Calu3 (cell line): Measurements from ENCODE around the gene JAG2. TPM values are rescaled to one million over a fixed set of nuclear protein-coding genes. Genes with fewer than 3 reads are reported as not detected.

Source experiments
- BruUV-seq: library from RNA; stranded (reverse); fragments of 400-500 nt; replicated peaks from 2 replicates; lab custom pipeline; 2021; lab: Mats Ljungman, UMichigan
- CTCF ChIA-PET: fragments of 300-600 bp; sonication (Branson Sonifier 250); formaldehyde crosslinking; loops from one replicate; lab custom pipeline; 2022; ENCODE audit warnings: antibody characterized with exemption; lab: Charles Lee
- DNase-seq: peaks from one replicate; pipeline ENCODE4 v3.0.0; 2022
- H3K27ac Mint-ChIP-seq: one replicate; pipeline ENCODE4 v1.8.0; 2022; ENCODE audit warnings: mixed read lengths; ENCODE audit not compliant: unreplicated experiment
- H3K27me3 Mint-ChIP-seq: one replicate; pipeline ENCODE4 v1.8.0; 2022; ENCODE audit warnings: mixed read lengths; ENCODE audit not compliant: unreplicated experiment
- H3K36me3 Mint-ChIP-seq: one replicate; pipeline ENCODE4 v1.8.0; 2022; ENCODE audit warnings: mild to moderate bottlenecking, moderate library complexity, mixed read lengths; ENCODE audit not compliant: insufficient read depth, unreplicated experiment
- H3K4me1 Mint-ChIP-seq: one replicate; pipeline ENCODE4 v1.8.0; 2022; ENCODE audit warnings: mild to moderate bottlenecking, low read depth, mixed read lengths; ENCODE audit not compliant: unreplicated experiment
- H3K4me3 Mint-ChIP-seq: one replicate; pipeline ENCODE4 v1.8.0; 2022; ENCODE audit warnings: mild to moderate bottlenecking, low read depth, moderate library complexity, mixed read lengths; ENCODE audit not compliant: unreplicated experiment
- H3K9me3 Mint-ChIP-seq: one replicate; pipeline ENCODE4 v1.8.0; 2022; ENCODE audit warnings: low read depth, mixed read lengths; ENCODE audit not compliant: unreplicated experiment
- CTCF ChIP-seq: fragments of 200-600 bp; IDR thresholded peaks from one replicate; pipeline ENCODE4 v1.8.0; 2022; ENCODE audit warnings: antibody characterized with exemption; ENCODE audit not compliant: unreplicated experiment
- intact Hi-C: fragments of 100-400 bp; cut with micrococcal nuclease; formaldehyde crosslinking; loops from one replicate; pipeline ENCODE4 v1.10.0; 2022; ENCODE audit not compliant: unreplicated experiment
- total RNA-seq: library from RNA; stranded (reverse); gene quantifications from 2 replicates; pipeline ENCODE4 v1.2.3, GENCODE V29; 2022

The JAG2 gene
- total RNA-seq, 1 experiment from 2014 or later = 13.8 TPM

GRCh38 chr14:105146181-105146975, 22.2 kb downstream of the JAG2 start:
- no TSS peak for BruUV-seq
- Mint-ChIP-seq H3K27me3 (no peaks in the 10 kb centered on the region), H3K4me1 (no peaks in the 10 kb centered on the region), H3K9me3 (no peaks in the 10 kb centered on the region), H3K36me3 (peaks cover 21% of the 10 kb centered on the region), H3K4me3 (no peak overlapping the region), H3K27ac (no peak overlapping the region)
- TF ChIP-seq CTCF = no peak
- intact Hi-C loops = no loop called here
- no peak for DNase-seq
- CTCF ChIA-PET = no interaction called here

- Mint-ChIP-seq H3K36me3 (peaks cover 22% of the 10 kb centered on the region), H3K27ac (no peak overlapping the region), H3K4me3 (no peak overlapping the region), H3K27me3 (no peaks in the 10 kb centered on the region), H3K4me1 (no peaks in the 10 kb centered on the region), H3K9me3 (no peaks in the 10 kb centered on the region)
- DNase-seq = no peak
- BruUV-seq = no TSS peak
- no peak for TF ChIP-seq CTCF
- CTCF ChIA-PET = no interaction called here
- intact Hi-C loops = no loop called here
Observed at GRCh38 chr14:105145381-105146180, 23.0 kb downstream of the JAG2 start.

- H3K9me3 Mint-ChIP-seq = no peaks in the 10 kb centered on the region
- no peak overlapping the region for H3K4me3 Mint-ChIP-seq
- peaks cover 22% of the 10 kb centered on the region for H3K36me3 Mint-ChIP-seq
- no peak for DNase-seq
- intact Hi-C loops = no loop called here
- CTCF ChIA-PET = interaction anchor here (0.5 kb wide), 1 partner anchor 49 kb away, joined by 3 read pairs; no protein-coding TSS in a partner anchor
- no peak overlapping the region for H3K27ac Mint-ChIP-seq
- no TSS peak for BruUV-seq
- H3K27me3 Mint-ChIP-seq = no peaks in the 10 kb centered on the region
- TF ChIP-seq CTCF = no peak
- H3K4me1 Mint-ChIP-seq = no peaks in the 10 kb centered on the region
Observed at GRCh38 chr14:105144666-105145380, 23.8 kb downstream of the JAG2 start.

- peaks cover 22% of the 10 kb centered on the region for H3K36me3 Mint-ChIP-seq
- no peaks in the 10 kb centered on the region for H3K4me1 Mint-ChIP-seq
Observed at GRCh38 chr14:105144026-105144665, 24.4 kb downstream of the JAG2 start.

More at GRCh38 chr14:105144026-105144665, 24.4 kb downstream of the JAG2 start:
- no peak overlapping the region for H3K4me3 Mint-ChIP-seq
- CTCF ChIA-PET = interaction anchor here (0.5 kb wide), 1 partner anchor 49 kb away, joined by 3 read pairs; no protein-coding TSS in a partner anchor
- no peak overlapping the region for H3K27ac Mint-ChIP-seq
- no peaks in the 10 kb centered on the region for H3K27me3 Mint-ChIP-seq
- no peak for DNase-seq
- intact Hi-C loops = no loop called here
- no peaks in the 10 kb centered on the region for H3K9me3 Mint-ChIP-seq
- TF ChIP-seq CTCF = no peak
- BruUV-seq = no TSS peak
